CD14-positive monocyte (primary cell): ENCODE measurements around the gene TBC1D12. TPM values are rescaled to one million over a fixed set of nuclear protein-coding genes. Genes with fewer than 3 reads are reported as not detected.

ENCODE experiments used
- DNase-seq, 3 donors: peaks; one replicate each; pipeline ENCODE4 v3.0.0-alpha.2; 2011 to 2022
- H2AFZ ChIP-seq: 2 replicates; pipeline ENCODE4 v1.6.0; 2012; ENCODE audit warnings: mild to moderate bottlenecking, low read depth, low read length, inconsistent platforms; ENCODE audit not compliant: insufficient read depth, poor library complexity, severe bottlenecking
- H3K27ac ChIP-seq, 2 donors: 1 replicate in 1 of 2; 2 replicates in 1 of 2; pipeline ENCODE4 v1.5.1; 2012 to 2013; ENCODE audit warnings: low read length in 2 of 2, control low read depth in 1 of 2, inconsistent platforms in 1 of 2, low read depth in 1 of 2, mild to moderate bottlenecking in 1 of 2
- H3K27me3 ChIP-seq, 2 donors: one replicate each; pipeline versions ENCODE4 v1.6.0 to v1.6.1; 2011 to 2013; ENCODE audit warnings: low read length in 2 of 2; ENCODE audit not compliant: control insufficient read depth in 2 of 2, insufficient read depth in 2 of 2
- H3K36me3 ChIP-seq, 2 donors: replicated peaks in 1 of 2; 1 replicate in 1 of 2; 2 replicates in 1 of 2; pipeline versions ENCODE4 v1.5.1 to v1.6.1; 2012 to 2013; ENCODE audit warnings: low read length in 2 of 2, control low read depth in 1 of 2, inconsistent platforms in 1 of 2, mild to moderate bottlenecking in 1 of 2; ENCODE audit not compliant: insufficient read depth in 2 of 2, control insufficient read depth in 1 of 2
- H3K4me1 ChIP-seq, 2 donors: 1 replicate in 1 of 2; 2 replicates in 1 of 2; pipeline versions ENCODE4 v1.5.1 to v1.6.1; 2012 to 2013; ENCODE audit warnings: low read length in 2 of 2, control low read depth in 1 of 2, inconsistent platforms in 1 of 2, mild to moderate bottlenecking in 1 of 2, moderate library complexity in 1 of 2; ENCODE audit not compliant: insufficient read depth in 2 of 2, control insufficient read depth in 1 of 2
- H3K4me2 ChIP-seq: replicated peaks from 2 replicates; pipeline ENCODE3; 2012; ENCODE audit warnings: low read length, moderate library complexity, mild to moderate bottlenecking; ENCODE audit not compliant: poor library complexity, severe bottlenecking; ENCODE audit errors: extremely low read depth
- H3K4me3 ChIP-seq, 3 experiments: fragments of 200-600 bp in 1 of 3; sonication (generic) in 1 of 3; replicated peaks in 1 of 3; 1 replicate in 2 of 3; 2 replicates in 1 of 3; pipeline ENCODE4 v1.5.1; 2011 to 2013; ENCODE audit warnings: low read length in 3 of 3, mild to moderate bottlenecking in 3 of 3, control low read depth in 2 of 3, low read depth in 2 of 3, inconsistent platforms in 1 of 3, moderate library complexity in 1 of 3
- H3K79me2 ChIP-seq: 2 replicates; pipeline ENCODE4 v1.6.0; 2012; ENCODE audit warnings: mild to moderate bottlenecking, control low read depth, inconsistent platforms, low read length, moderate library complexity; ENCODE audit not compliant: insufficient read depth
- H3K9ac ChIP-seq: 2 replicates; pipeline ENCODE4 v1.6.0; 2017; ENCODE audit warnings: low read length, mild to moderate bottlenecking; ENCODE audit not compliant: insufficient read depth, poor library complexity, severe bottlenecking
- H3K9me3 ChIP-seq, 2 donors: replicated peaks in 1 of 2; 1 replicate in 1 of 2; 2 replicates in 1 of 2; pipeline versions ENCODE4 v1.5.1 to v1.6.1; 2012 to 2013; ENCODE audit warnings: low read length in 2 of 2, control low read depth in 1 of 2; ENCODE audit not compliant: control insufficient read depth in 1 of 2, insufficient read depth in 1 of 2
- H4K20me1 ChIP-seq: 2 replicates; pipeline ENCODE4 v1.6.0; 2012; ENCODE audit warnings: mild to moderate bottlenecking, low read length, control low read depth, moderate library complexity; ENCODE audit not compliant: insufficient read depth
- H3K27ac Mint-ChIP-seq, 7 donors: one replicate each; pipeline ENCODE4 v1.8.0; 2020; ENCODE audit warnings: mild to moderate bottlenecking in 7 of 7, mixed read lengths in 7 of 7, moderate library complexity in 6 of 7, inconsistent platforms in 2 of 7
- H3K27me3 Mint-ChIP-seq, 3 donors: one replicate each; pipeline ENCODE4 v1.8.0; 2021 to 2022; ENCODE audit warnings: low read depth in 3 of 3, mild to moderate bottlenecking in 3 of 3, mixed read lengths in 3 of 3, moderate library complexity in 3 of 3, inconsistent platforms in 1 of 3
- H3K36me3 Mint-ChIP-seq, 2 donors: one replicate each; pipeline ENCODE4 v1.8.0; 2020; ENCODE audit warnings: mixed read lengths in 2 of 2, inconsistent platforms in 1 of 2, mild to moderate bottlenecking in 1 of 2
- H3K4me1 Mint-ChIP-seq: one replicate; pipeline ENCODE4 v1.8.0; 2020; ENCODE audit warnings: mild to moderate bottlenecking, mixed read lengths
- H3K4me3 Mint-ChIP-seq, 2 donors: one replicate each; pipeline ENCODE4 v1.8.0; 2020; ENCODE audit warnings: mild to moderate bottlenecking in 2 of 2, mixed read lengths in 2 of 2, moderate library complexity in 1 of 2
- H3K9me3 Mint-ChIP-seq, 7 donors: one replicate each; pipeline ENCODE4 v1.8.0; 2020 to 2022; ENCODE audit warnings: mixed read lengths in 7 of 7, mild to moderate bottlenecking in 6 of 7, moderate library complexity in 6 of 7, inconsistent platforms in 2 of 7
- WGBS: methylation state at CpG from one replicate; pipeline ENCODE4 v1.1.5; 2013; ENCODE audit warnings: missing lambda C conversion rate; ENCODE audit not compliant: insufficient coverage; 5-methylcytosine and 5-hydroxymethylcytosine counted together
- intact Hi-C, 2 donors: fragments of 100-400 bp; cut with micrococcal nuclease; formaldehyde crosslinking; loops; one replicate each; pipeline versions ENCODE4 v1.15.0 to v1.15.1; 2023
- polyA plus RNA-seq, 3 donors: library from polyadenylated mRNA; depleted of rRNA in 1 of 3; unstranded in 2 of 3; stranded (reverse) in 1 of 3; fragments of 300-500 nt in 2 of 3; fragments of >200 nt in 1 of 3; fragmentation: Illumina TruSeq in 2 of 3; gene quantifications; 1 replicate in 2 of 3; 2 replicates in 1 of 3; pipeline ENCODE4 v1.2.3, GENCODE V29; 2012 to 2021
- TF ChIP-seq, protein P1 (sequence below): fragments of 200-600 bp; IDR thresholded peaks from one replicate; pipeline ENCODE4 v1.8.0; 2022; ENCODE audit warnings: antibody characterized with exemption, mild to moderate bottlenecking

Gene TBC1D12
- polyA plus RNA-seq, 3 donors, result 3.1 to 10.5 (median 3.4) TPM

- Histone ChIP-seq H3K27ac (no peak overlapping the region), H2AFZ (no peak overlapping the region), H3K9me3 (no peaks in the 10 kb centered on the region), H3K36me3 (peaks cover 0 to 6% of the 10 kb centered on the region in 2 donors), H3K79me2 (no peaks in the 10 kb centered on the region), H3K4me1 (no peaks in the 10 kb centered on the region), H4K20me1 (peaks cover 6% of the 10 kb centered on the region), H3K27me3 (no peaks in the 10 kb centered on the region), H3K4me2 (no peak overlapping the region), H3K9ac (no peak overlapping the region), H3K4me3 (no peak overlapping the region)
- Mint-ChIP-seq H3K9me3 (peaks cover 0 to 5% (median 0%) of the 10 kb centered on the region in 7 donors), H3K4me3 (no peak overlapping the region), H3K27me3 (no peaks in the 10 kb centered on the region), H3K27ac (no peak overlapping the region), H3K36me3 (peaks cover 0 to 23% of the 10 kb centered on the region in 2 donors), H3K4me1 (peaks cover 2% of the 10 kb centered on the region)
- WGBS, result 100% methylated on average over 1 of the region's 3 CpGs
- no peak for DNase-seq
- TF ChIP-seq, protein P1, sequence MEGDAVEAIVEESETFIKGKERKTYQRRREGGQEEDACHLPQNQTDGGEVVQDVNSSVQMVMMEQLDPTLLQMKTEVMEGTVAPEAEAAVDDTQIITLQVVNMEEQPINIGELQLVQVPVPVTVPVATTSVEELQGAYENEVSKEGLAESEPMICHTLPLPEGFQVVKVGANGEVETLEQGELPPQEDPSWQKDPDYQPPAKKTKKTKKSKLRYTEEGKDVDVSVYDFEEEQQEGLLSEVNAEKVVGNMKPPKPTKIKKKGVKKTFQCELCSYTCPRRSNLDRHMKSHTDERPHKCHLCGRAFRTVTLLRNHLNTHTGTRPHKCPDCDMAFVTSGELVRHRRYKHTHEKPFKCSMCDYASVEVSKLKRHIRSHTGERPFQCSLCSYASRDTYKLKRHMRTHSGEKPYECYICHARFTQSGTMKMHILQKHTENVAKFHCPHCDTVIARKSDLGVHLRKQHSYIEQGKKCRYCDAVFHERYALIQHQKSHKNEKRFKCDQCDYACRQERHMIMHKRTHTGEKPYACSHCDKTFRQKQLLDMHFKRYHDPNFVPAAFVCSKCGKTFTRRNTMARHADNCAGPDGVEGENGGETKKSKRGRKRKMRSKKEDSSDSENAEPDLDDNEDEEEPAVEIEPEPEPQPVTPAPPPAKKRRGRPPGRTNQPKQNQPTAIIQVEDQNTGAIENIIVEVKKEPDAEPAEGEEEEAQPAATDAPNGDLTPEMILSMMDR, result no peak
- intact Hi-C loops, result no loop called here
These were observed 94.3 kb downstream of the TBC1D12 start for GRCh38 chr10:94496646-94497045.

DNA sequence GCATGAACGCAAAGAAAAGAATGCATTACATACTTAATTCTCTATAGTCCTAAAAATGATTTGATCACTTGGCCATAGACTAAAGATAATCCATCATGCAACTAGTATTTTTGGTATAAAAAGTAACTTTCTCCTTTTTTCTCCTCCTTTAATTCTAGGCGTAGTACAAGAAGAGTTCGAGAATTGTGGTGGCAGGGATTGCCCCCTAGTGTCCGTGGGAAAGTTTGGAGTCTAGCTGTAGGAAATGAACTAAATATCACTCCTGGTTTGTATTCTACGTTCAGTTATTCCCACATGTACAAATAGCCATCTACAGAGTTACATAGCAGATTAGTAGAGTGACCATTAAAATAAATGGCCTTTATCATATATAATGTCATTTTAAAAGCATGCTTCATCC is 97.7 kb downstream of the TBC1D12 start:
- WGBS, result no CpG with 5 or more reads among the region's 5 CpGs
- Histone ChIP-seq H2AFZ (no peak overlapping the region), H3K4me2 (no peak overlapping the region), H3K4me3 (no peak overlapping the region), H4K20me1 (no peaks in the 10 kb centered on the region), H3K4me1 (no peaks in the 10 kb centered on the region), H3K27ac (no peak overlapping the region), H3K27me3 (no peaks in the 10 kb centered on the region), H3K36me3 (peaks cover 0 to 6% of the 10 kb centered on the region in 2 donors), H3K79me2 (no peaks in the 10 kb centered on the region), H3K9ac (no peak overlapping the region), H3K9me3 (no peaks in the 10 kb centered on the region)
- Mint-ChIP-seq H3K4me3 (no peak overlapping the region), H3K27me3 (no peaks in the 10 kb centered on the region), H3K36me3 (peaks cover 0 to 19% of the 10 kb centered on the region in 2 donors), H3K27ac (no peak overlapping the region), H3K4me1 (peaks cover 2% of the 10 kb centered on the region), H3K9me3 (peaks cover 0 to 5% (median 0%) of the 10 kb centered on the region in 7 donors)
- TF ChIP-seq, protein P1, result no peak
- DNase-seq, result no peak
- intact Hi-C loops, result no loop called here
